Lower lobe of right lung (tissue), 2 donors: ENCODE results near the gene OPALIN. TPM values are rescaled to one million over a fixed set of nuclear protein-coding genes. Genes with fewer than 3 reads are reported as not detected.

ENCODE experiments used
- ATAC-seq, 2 donors: fragments of 200-7000 bp; cut with Tn5 transposase; one replicate each; pipeline ENCODE4 v1.9.1; 2020 to 2022; ENCODE audit warnings: mild to moderate bottlenecking in 2 of 2, moderate library complexity in 2 of 2
- DNase-seq: peaks from one replicate; pipeline ENCODE4 v3.0.0-alpha.2; 2020
- H3K27ac ChIP-seq: fragments of 200-600 bp; one replicate; pipeline ENCODE4 v1.8.0; 2022
- H3K27me3 ChIP-seq: fragments of 200-600 bp; one replicate; pipeline ENCODE4 v1.8.0; 2022; ENCODE audit warnings: low read depth
- H3K36me3 ChIP-seq: fragments of 200-600 bp; one replicate; pipeline ENCODE4 v1.8.0; 2022; ENCODE audit warnings: mild to moderate bottlenecking
- H3K4me1 ChIP-seq: fragments of 200-600 bp; one replicate; pipeline ENCODE4 v1.8.0; 2022
- H3K4me3 ChIP-seq: fragments of 200-600 bp; one replicate; pipeline ENCODE4 v1.8.0; 2022; ENCODE audit warnings: mild to moderate bottlenecking
- H3K9me3 ChIP-seq: fragments of 200-600 bp; one replicate; pipeline ENCODE4 v1.8.0; 2022
- CTCF ChIP-seq: fragments of 200-600 bp; IDR thresholded peaks from one replicate; pipeline ENCODE4 v1.8.0; 2022; ENCODE audit warnings: antibody characterized with exemption, mild to moderate bottlenecking
- intact Hi-C: fragments of 100-400 bp; cut with DNase I; formaldehyde crosslinking; loops from one replicate; pipeline ENCODE4 v1.11.0; 2022
- total RNA-seq: library from RNA; stranded (reverse); fragmentation: NEBNext Ultra II Directional; extraction: Animal tissue kit (Norgen Biotek cat#: 25700); gene quantifications from one replicate; pipeline ENCODE4 v1.2.1, GENCODE V29; 2021
- donor health status: DM: no; HTN: yes; CAD: no; lungs with severe emphysema.

Gene OPALIN
- total RNA-seq, 1 donor from 2014 or later = not detected

DNA sequence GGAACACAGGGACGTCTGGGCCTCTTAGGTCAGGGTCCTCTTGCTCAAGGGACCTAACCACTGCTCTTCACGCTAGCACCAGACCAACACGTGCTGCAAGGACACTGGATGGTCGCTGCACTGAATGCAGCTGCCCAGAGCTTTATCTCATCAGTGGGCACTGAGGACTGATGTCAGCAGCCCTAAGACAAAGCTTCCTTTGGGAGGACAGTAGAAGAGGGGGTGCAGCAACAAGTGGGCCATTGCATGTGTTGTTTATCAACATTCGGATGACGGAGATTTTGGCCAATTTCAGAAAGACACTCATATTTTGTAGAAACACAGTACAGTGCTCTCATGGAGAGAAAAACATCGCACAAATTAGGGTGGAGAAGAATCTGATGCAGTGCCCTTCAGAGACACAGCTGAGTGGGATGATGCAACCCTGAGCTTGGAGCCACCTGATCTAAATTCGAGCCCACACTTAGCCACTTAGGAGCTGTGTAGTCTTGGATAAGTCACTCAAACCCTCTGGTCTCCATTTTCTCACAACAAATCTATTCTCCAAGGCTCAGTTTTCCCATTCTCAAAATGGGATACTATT lies 1.7 kb downstream of the OPALIN start:
- no peak overlapping the region for H3K27ac ChIP-seq
- no peaks in the 10 kb centered on the region for H3K9me3 ChIP-seq
- H3K4me3 ChIP-seq = no peak overlapping the region
- no peaks in the 10 kb centered on the region for H3K4me1 ChIP-seq
- intact Hi-C loops = no loop called here
- TF ChIP-seq CTCF = no peak
- H3K27me3 ChIP-seq = peaks cover 18% of the 10 kb centered on the region
- DNase-seq (no peak), ATAC-seq (no peak)
- no peaks in the 10 kb centered on the region for H3K36me3 ChIP-seq

DNA sequence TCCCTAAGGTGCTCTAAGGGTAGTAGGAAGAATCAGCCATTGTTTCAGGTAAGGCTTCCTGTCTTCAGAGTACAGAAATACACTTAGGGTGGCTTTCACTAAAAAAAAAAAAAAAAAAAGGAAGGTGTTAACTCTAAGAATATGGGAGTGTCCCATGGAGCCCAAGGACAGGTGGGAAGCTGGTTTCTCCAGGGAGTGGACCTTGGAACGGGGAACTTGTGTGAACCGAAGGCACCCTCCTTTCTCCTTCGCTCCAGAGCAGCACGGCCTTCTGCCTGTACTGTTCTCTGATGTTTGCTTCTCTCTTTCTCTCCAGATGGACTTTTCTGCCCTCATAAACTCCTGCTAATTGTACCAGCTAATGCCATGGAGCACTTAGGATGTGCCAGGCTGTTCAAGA lies 6.2 kb downstream of the OPALIN start:
- intact Hi-C loops = no loop called here
- peaks cover 18% of the 10 kb centered on the region for H3K27me3 ChIP-seq
- no peaks in the 10 kb centered on the region for H3K4me1 ChIP-seq
- no peak for TF ChIP-seq CTCF
- no peak for DNase-seq
- no peaks in the 10 kb centered on the region for H3K36me3 ChIP-seq
- H3K9me3 ChIP-seq = no peaks in the 10 kb centered on the region
- H3K4me3 ChIP-seq = no peak overlapping the region
- no peak overlapping the region for H3K27ac ChIP-seq
- ATAC-seq = no peak

DNA sequence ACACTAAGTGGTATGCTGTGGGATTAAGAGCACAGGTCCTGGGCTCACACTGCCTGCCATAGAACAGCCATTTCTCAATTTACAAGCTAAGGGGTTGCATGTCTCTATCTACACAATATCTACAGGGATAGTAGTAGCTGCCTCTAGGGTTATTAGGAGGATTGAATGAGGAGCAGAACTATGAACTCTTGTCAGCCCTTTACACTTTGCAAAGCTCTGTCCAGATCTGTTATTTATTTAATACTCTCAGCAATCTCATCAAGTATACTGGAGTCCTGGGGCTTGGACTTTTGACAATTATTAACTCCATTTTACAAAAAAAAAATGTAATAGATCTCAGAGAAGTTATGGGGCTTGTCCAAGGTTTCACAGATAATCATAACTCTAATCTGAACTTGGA lies 6.8 kb downstream of the OPALIN start:
- peaks cover 16% of the 10 kb centered on the region for H3K27me3 ChIP-seq
- no peak overlapping the region for H3K4me3 ChIP-seq
- H3K9me3 ChIP-seq = no peaks in the 10 kb centered on the region
- intact Hi-C loops = no loop called here
- TF ChIP-seq CTCF = no peak
- no peaks in the 10 kb centered on the region for H3K36me3 ChIP-seq
- no peak overlapping the region for H3K27ac ChIP-seq
- no peak for ATAC-seq
- no peaks in the 10 kb centered on the region for H3K4me1 ChIP-seq
- no peak for DNase-seq

DNA sequence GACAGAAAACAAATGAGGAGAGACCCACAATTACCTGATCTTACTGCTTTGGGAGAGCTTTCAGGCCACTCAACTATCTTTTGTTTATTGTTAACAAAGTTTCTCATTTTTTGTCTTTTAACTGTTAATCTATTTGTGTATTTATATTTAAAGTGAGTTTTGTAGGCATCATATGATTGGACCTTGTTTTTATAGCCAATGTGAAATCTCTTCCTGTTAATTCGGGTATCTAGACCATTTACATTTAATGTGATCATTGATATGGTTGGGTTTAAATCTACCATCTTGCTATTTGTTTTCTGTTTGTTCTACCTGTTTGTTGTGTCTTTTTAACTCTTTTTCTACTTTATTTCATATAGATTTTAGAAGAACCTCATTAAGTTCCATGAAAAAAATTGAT lies 12.5 kb downstream of the OPALIN start:
- DNase-seq = no peak
- no peaks in the 10 kb centered on the region for H3K4me1 ChIP-seq
- ATAC-seq = no peak
- H3K4me3 ChIP-seq = no peak overlapping the region
- H3K9me3 ChIP-seq = peaks cover 4% of the 10 kb centered on the region
- intact Hi-C loops = no loop called here
- H3K36me3 ChIP-seq = no peaks in the 10 kb centered on the region
- no peak for TF ChIP-seq CTCF
- no peak overlapping the region for H3K27ac ChIP-seq
- H3K27me3 ChIP-seq = no peaks in the 10 kb centered on the region

- no peak for TF ChIP-seq CTCF
- Histone ChIP-seq H3K36me3 (no peaks in the 10 kb centered on the region), H3K27me3 (no peaks in the 10 kb centered on the region), H3K9me3 (peaks cover 4% of the 10 kb centered on the region), H3K4me1 (no peaks in the 10 kb centered on the region), H3K4me3 (no peak overlapping the region), H3K27ac (no peak overlapping the region)
- ATAC-seq = no peak
- DNase-seq = no peak
- intact Hi-C loops = no loop called here
These were observed 13.6 kb downstream of the OPALIN start for GRCh38 chr10:96345222-96345621.

GRCh38 chr10:96344178-96344577 lies 14.6 kb downstream of the OPALIN start:
- no peak for TF ChIP-seq CTCF

More at GRCh38 chr10:96344178-96344577, 14.6 kb downstream of the OPALIN start:
- no peak for DNase-seq
- Histone ChIP-seq H3K27ac (no peak overlapping the region), H3K27me3 (no peaks in the 10 kb centered on the region), H3K4me3 (no peak overlapping the region), H3K4me1 (no peaks in the 10 kb centered on the region), H3K9me3 (peaks cover 4% of the 10 kb centered on the region), H3K36me3 (no peaks in the 10 kb centered on the region)
- intact Hi-C loops = no loop called here
- no peak for ATAC-seq
